HepG2 (cell line): Measurements from ENCODE around the gene HSPA5. TPM values are rescaled to one million over a fixed set of nuclear protein-coding genes. Genes with fewer than 3 reads are reported as not detected.
A peak's percentile ranks its signal among the peaks of the same experiment; 100 is the strongest.

Experiments used
- ESRRA ChIP-seq: sonication (generic); formaldehyde crosslinking; IDR thresholded peaks from 2 replicates; pipeline ENCODE4 v1.5.1; 2020; ENCODE audit warnings: mild to moderate bottlenecking, low read depth, missing genetic modification reagents
- FOXM1 ChIP-seq: sonication (generic); formaldehyde crosslinking; IDR thresholded peaks from 2 replicates; pipeline ENCODE4 v1.5.0; 2020; ENCODE audit warnings: missing genetic modification reagents
- HMGA1 ChIP-seq: sonication (generic); formaldehyde crosslinking; conservative IDR thresholded peaks from 2 replicates; pipeline ENCODE4 v1.4.0; 2020; ENCODE audit warnings: missing genetic modification reagents
- HNF4A ChIP-seq: sonication (generic); formaldehyde crosslinking; IDR thresholded peaks from 2 replicates; pipeline ENCODE4 v1.4.0; 2020; ENCODE audit warnings: missing genetic modification reagents
- KDM5B ChIP-seq: sonication (generic); formaldehyde crosslinking; IDR thresholded peaks from 2 replicates; pipeline ENCODE4 v1.4.0; 2020; ENCODE audit warnings: missing genetic modification reagents, mild to moderate bottlenecking, borderline replicate concordance
- LCORL ChIP-seq, 2 experiments: fragments of 450-650 bp in 1 of 2; sonication (generic) in 1 of 2; formaldehyde crosslinking in 1 of 2; IDR thresholded peaks; 2 replicates each; pipeline versions ENCODE4 v1.5.0 to v1.6.1; 2017 to 2020; ENCODE audit warnings: antibody characterized with exemption in 1 of 2, missing genetic modification reagents in 1 of 2
- MYNN ChIP-seq: sonication (generic); formaldehyde crosslinking; IDR thresholded peaks from 2 replicates; pipeline ENCODE4 v1.4.0; 2020; ENCODE audit warnings: mild to moderate bottlenecking, low read depth, missing genetic modification reagents
- NFYB ChIP-seq: sonication (generic); formaldehyde crosslinking; IDR thresholded peaks from 2 replicates; pipeline ENCODE4 v1.4.0; 2020; ENCODE audit warnings: missing genetic modification reagents
- SP4 ChIP-seq: sonication (generic); formaldehyde crosslinking; IDR thresholded peaks from 2 replicates; pipeline ENCODE4 v1.8.1; 2023; ENCODE audit warnings: mild to moderate bottlenecking, missing genetic modification reagents
- U2AF2 ChIP-seq: fragments of 200-400 bp; formaldehyde crosslinking; IDR thresholded peaks from 2 replicates; pipeline ENCODE4 v1.6.1; 2017; ENCODE audit warnings: low read depth, mild to moderate bottlenecking, low read length
- ZNF343 ChIP-seq: sonication (generic); formaldehyde crosslinking; IDR thresholded peaks from 2 replicates; pipeline ENCODE4 v1.4.0; 2020; ENCODE audit warnings: mild to moderate bottlenecking, missing genetic modification reagents
- ZNF549 ChIP-seq: sonication (generic); formaldehyde crosslinking; IDR thresholded peaks from 2 replicates; pipeline ENCODE4 v1.5.0; 2020; ENCODE audit warnings: missing genetic modification reagents
- polyA plus RNA-seq, 8 experiments: library from polyadenylated mRNA; depleted of rRNA in 3 of 8; stranded (reverse) in 7 of 8; unstranded in 1 of 8; fragments of >200 nt; fragmentation: Illumina TruSeq in 4 of 8; extraction: Trizol in 4 of 8; gene quantifications; 2 replicates each; pipeline versions ENCODE4 v1.2.1 to v1.2.3, GENCODE V29; 2011 to 2016; ENCODE audit warnings: low read depth in 4 of 8, missing spikeins in 1 of 8, mixed read lengths in 1 of 8; ENCODE audit not compliant: insufficient read depth in 1 of 8
- total RNA-seq, 5 experiments: library from RNA; depleted of rRNA; stranded (reverse); fragments of >200 nt; fragmentation: Illumina TruSeq; extraction: Trizol; gene quantifications; 2 replicates each; pipeline ENCODE4 v1.2.3, GENCODE V29; 2016; ENCODE audit warnings: low read depth in 1 of 5
- TF ChIP-seq, protein P1 (sequence below): sonication (generic); formaldehyde crosslinking; IDR thresholded peaks from 2 replicates; pipeline ENCODE4 v1.4.0; 2020; ENCODE audit warnings: low read depth, missing genetic modification reagents
- TF ChIP-seq, protein P2 (sequence below): sonication (generic); formaldehyde crosslinking; IDR thresholded peaks from 2 replicates; pipeline ENCODE4 v1.9.0; 2021; ENCODE audit warnings: mild to moderate bottlenecking, missing genetic modification reagents
- TF ChIP-seq, protein P3 (sequence below): sonication (generic); formaldehyde crosslinking; IDR thresholded peaks from 2 replicates; pipeline ENCODE4 v1.4.0; 2020; ENCODE audit warnings: mild to moderate bottlenecking, missing genetic modification reagents
- TF ChIP-seq, protein P4 (sequence below): sonication (generic); formaldehyde crosslinking; conservative IDR thresholded peaks from 2 replicates; pipeline ENCODE4 v1.8.0; 2022; ENCODE audit warnings: low read depth, missing genetic modification reagents

The HSPA5 gene
- total and polyA plus RNA-seq, 2 of the 13 experiments (the other 11 are each of a cell fraction or from before 2014, with no cell fraction given): 201 to 206 TPM

DNA sequence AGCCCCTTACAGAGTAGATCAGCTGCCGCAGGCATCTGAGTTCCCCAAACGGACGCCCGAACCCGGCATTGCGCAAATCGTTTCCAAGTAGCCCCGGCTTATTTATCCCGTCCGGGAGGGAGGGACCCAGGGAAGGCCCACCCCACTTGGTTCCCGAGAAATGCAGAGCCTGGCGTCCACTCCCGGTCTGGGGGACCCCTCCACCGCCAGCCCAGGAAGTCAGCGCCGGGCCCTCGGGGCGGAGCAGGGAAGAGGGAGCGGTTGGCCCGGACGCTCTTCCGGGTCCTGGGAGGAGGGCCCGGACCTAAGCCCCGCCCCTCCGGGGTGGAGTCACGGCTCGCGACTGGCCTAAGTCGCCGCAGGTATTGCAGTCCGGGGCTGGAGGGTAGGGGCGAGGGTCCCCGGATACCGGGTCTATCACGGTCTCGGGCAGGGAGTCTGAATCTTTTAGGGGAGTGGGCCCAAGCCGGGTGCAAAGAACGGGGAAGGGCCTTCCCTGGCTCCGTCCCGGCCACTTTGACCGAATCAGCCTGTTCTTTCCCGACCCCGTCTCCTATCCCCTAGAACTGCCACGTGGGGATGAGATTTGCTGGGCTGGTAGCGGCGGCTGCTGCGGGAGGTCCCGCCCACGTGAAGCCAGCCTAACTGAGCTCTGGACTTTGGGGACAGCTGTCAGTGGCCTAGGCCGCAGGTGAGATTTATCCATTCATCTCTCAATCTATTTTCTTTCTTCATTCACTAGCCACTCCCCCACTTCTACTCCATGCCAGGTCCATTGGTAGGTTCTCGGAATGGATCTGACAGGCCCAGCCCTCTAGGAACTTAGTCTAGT, 40.7 kb downstream of the HSPA5 start, which contains the start of gene RABEPK (continued):
- TF ChIP-seq KDM5B (CRISPR knock-in tag) (peak; percentile 68), ZNF343 (CRISPR knock-in tag) (no peak), U2AF2 (no peak), MYNN (CRISPR knock-in tag) (no peak), SP4 (CRISPR knock-in tag) (peak; percentile 81), LCORL (IDR thresholded peaks at IDR 0.05) (no peak), LCORL (CRISPR knock-in tag; IDR thresholded peaks at IDR 0.05) (no peak), ESRRA (CRISPR knock-in tag) (no peak), HMGA1 (no peak), HNF4A (CRISPR knock-in tag) (peak; percentile 56), NFYB (no peak; the same call in 1 of the 2 replicates), ZNF549 (CRISPR knock-in tag) (no peak), FOXM1 (no peak)
- TF ChIP-seq, protein P1, sequence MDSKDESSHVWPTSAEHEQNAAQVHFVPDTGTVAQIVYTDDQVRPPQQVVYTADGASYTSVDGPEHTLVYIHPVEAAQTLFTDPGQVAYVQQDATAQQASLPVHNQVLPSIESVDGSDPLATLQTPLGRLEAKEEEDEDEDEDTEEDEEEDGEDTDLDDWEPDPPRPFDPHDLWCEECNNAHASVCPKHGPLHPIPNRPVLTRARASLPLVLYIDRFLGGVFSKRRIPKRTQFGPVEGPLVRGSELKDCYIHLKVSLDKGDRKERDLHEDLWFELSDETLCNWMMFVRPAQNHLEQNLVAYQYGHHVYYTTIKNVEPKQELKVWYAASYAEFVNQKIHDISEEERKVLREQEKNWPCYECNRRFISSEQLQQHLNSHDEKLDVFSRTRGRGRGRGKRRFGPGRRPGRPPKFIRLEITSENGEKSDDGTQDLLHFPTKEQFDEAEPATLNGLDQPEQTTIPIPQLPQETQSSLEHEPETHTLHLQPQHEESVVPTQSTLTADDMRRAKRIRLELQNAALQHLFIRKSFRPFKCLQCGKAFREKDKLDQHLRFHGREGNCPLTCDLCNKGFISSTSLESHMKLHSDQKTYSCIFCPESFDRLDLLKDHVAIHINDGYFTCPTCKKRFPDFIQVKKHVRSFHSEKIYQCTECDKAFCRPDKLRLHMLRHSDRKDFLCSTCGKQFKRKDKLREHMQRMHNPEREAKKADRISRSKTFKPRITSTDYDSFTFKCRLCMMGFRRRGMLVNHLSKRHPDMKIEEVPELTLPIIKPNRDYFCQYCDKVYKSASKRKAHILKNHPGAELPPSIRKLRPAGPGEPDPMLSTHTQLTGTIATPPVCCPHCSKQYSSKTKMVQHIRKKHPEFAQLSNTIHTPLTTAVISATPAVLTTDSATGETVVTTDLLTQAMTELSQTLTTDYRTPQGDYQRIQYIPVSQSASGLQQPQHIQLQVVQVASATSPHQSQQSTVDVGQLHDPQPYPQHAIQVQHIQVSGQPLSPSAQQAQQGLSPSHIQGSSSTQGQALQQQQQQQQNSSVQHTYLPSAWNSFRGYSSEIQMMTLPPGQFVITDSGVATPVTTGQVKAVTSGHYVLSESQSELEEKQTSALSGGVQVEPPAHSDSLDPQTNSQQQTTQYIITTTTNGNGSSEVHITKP (CRISPR knock-in tag): no peak; the same call in 1 of the 2 replicates
- TF ChIP-seq, protein P2, sequence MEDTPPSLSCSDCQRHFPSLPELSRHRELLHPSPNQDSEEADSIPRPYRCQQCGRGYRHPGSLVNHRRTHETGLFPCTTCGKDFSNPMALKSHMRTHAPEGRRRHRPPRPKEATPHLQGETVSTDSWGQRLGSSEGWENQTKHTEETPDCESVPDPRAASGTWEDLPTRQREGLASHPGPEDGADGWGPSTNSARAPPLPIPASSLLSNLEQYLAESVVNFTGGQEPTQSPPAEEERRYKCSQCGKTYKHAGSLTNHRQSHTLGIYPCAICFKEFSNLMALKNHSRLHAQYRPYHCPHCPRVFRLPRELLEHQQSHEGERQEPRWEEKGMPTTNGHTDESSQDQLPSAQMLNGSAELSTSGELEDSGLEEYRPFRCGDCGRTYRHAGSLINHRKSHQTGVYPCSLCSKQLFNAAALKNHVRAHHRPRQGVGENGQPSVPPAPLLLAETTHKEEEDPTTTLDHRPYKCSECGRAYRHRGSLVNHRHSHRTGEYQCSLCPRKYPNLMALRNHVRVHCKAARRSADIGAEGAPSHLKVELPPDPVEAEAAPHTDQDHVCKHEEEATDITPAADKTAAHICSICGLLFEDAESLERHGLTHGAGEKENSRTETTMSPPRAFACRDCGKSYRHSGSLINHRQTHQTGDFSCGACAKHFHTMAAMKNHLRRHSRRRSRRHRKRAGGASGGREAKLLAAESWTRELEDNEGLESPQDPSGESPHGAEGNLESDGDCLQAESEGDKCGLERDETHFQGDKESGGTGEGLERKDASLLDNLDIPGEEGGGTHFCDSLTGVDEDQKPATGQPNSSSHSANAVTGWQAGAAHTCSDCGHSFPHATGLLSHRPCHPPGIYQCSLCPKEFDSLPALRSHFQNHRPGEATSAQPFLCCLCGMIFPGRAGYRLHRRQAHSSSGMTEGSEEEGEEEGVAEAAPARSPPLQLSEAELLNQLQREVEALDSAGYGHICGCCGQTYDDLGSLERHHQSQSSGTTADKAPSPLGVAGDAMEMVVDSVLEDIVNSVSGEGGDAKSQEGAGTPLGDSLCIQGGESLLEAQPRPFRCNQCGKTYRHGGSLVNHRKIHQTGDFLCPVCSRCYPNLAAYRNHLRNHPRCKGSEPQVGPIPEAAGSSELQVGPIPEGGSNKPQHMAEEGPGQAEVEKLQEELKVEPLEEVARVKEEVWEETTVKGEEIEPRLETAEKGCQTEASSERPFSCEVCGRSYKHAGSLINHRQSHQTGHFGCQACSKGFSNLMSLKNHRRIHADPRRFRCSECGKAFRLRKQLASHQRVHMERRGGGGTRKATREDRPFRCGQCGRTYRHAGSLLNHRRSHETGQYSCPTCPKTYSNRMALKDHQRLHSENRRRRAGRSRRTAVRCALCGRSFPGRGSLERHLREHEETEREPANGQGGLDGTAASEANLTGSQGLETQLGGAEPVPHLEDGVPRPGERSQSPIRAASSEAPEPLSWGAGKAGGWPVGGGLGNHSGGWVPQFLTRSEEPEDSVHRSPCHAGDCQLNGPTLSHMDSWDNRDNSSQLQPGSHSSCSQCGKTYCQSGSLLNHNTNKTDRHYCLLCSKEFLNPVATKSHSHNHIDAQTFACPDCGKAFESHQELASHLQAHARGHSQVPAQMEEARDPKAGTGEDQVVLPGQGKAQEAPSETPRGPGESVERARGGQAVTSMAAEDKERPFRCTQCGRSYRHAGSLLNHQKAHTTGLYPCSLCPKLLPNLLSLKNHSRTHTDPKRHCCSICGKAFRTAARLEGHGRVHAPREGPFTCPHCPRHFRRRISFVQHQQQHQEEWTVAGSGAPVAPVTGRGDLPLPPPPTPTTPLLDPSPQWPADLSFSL: no peak
- TF ChIP-seq, protein P3, sequence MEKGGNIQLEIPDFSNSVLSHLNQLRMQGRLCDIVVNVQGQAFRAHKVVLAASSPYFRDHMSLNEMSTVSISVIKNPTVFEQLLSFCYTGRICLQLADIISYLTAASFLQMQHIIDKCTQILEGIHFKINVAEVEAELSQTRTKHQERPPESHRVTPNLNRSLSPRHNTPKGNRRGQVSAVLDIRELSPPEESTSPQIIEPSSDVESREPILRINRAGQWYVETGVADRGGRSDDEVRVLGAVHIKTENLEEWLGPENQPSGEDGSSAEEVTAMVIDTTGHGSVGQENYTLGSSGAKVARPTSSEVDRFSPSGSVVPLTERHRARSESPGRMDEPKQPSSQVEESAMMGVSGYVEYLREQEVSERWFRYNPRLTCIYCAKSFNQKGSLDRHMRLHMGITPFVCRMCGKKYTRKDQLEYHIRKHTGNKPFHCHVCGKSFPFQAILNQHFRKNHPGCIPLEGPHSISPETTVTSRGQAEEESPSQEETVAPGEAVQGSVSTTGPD (CRISPR knock-in tag): no peak
- TF ChIP-seq, protein P4, sequence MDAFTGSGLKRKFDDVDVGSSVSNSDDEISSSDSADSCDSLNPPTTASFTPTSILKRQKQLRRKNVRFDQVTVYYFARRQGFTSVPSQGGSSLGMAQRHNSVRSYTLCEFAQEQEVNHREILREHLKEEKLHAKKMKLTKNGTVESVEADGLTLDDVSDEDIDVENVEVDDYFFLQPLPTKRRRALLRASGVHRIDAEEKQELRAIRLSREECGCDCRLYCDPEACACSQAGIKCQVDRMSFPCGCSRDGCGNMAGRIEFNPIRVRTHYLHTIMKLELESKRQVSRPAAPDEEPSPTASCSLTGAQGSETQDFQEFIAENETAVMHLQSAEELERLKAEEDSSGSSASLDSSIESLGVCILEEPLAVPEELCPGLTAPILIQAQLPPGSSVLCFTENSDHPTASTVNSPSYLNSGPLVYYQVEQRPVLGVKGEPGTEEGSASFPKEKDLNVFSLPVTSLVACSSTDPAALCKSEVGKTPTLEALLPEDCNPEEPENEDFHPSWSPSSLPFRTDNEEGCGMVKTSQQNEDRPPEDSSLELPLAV: no peak
